22Rv1 (cell line): ENCODE results near the gene MPP3.

Experiments
- H3K27ac ChIP-seq: fragments of 450-650 bp; 2 replicates; pipeline ENCODE4 v1.5.1; 2017
- ZFX ChIP-seq: fragments of 450-650 bp; IDR thresholded peaks from 2 replicates; pipeline ENCODE4 v1.6.1; 2017; ENCODE audit warnings: antibody characterized with exemption, borderline replicate concordance
- TF ChIP-seq, protein P1 (sequence below): fragments of 450-650 bp; IDR thresholded peaks from 2 replicates; pipeline ENCODE4 v1.5.1; 2017; ENCODE audit warnings: mild to moderate bottlenecking

MPP3 gene

DNA sequence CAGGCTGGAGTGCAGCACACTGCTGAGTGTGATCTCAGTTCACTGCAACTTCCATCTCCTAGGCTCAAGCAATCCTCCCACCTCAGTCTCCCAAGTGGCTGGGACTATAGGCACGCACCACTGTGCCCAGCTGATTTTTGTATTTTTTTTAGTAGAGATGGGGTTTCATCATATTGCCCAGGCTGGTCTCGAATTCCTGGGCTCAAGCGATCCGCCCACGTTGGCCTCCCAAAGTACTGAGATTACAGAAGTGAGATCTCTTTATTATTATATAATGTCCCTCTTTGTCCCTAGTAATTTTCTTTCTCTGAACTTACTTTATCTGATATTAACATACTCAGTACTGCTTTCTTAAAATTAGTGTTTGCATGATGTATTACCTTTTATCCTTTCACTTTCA, 44.4 kb downstream of the MPP3 start:
- no peak for TF ChIP-seq ZFX
- TF ChIP-seq, protein P1, sequence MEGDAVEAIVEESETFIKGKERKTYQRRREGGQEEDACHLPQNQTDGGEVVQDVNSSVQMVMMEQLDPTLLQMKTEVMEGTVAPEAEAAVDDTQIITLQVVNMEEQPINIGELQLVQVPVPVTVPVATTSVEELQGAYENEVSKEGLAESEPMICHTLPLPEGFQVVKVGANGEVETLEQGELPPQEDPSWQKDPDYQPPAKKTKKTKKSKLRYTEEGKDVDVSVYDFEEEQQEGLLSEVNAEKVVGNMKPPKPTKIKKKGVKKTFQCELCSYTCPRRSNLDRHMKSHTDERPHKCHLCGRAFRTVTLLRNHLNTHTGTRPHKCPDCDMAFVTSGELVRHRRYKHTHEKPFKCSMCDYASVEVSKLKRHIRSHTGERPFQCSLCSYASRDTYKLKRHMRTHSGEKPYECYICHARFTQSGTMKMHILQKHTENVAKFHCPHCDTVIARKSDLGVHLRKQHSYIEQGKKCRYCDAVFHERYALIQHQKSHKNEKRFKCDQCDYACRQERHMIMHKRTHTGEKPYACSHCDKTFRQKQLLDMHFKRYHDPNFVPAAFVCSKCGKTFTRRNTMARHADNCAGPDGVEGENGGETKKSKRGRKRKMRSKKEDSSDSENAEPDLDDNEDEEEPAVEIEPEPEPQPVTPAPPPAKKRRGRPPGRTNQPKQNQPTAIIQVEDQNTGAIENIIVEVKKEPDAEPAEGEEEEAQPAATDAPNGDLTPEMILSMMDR = no peak
- no peak overlapping the region for H3K27ac ChIP-seq

DNA sequence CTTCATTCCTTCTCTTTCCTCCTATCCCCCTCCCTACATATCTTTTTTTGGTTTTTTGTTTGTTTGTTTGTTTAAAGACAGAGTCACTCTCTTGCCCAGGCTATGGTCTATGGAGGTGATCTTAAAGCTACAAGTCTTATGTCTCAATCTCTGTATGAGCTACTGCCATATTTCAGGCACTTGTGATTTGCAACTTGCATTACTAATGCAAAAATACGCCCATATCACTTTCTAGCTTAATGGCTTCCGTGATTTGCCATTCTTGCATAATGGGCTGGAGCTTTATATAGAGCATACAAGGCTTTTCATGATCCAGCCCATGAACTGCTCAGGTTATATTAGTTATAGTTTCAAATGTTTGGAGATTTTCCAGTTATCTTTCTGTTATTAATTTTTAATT, 45.2 kb downstream of the MPP3 start:
- H3K27ac ChIP-seq = no peak overlapping the region
- TF ChIP-seq, protein P1 = no peak
- TF ChIP-seq ZFX = no peak

GRCh38 chr17:43784628-43785101, 48.3 kb downstream of the MPP3 start:
- TF ChIP-seq ZFX = no peak
- TF ChIP-seq, protein P1 = no peak
- no peak overlapping the region for H3K27ac ChIP-seq

DNA sequence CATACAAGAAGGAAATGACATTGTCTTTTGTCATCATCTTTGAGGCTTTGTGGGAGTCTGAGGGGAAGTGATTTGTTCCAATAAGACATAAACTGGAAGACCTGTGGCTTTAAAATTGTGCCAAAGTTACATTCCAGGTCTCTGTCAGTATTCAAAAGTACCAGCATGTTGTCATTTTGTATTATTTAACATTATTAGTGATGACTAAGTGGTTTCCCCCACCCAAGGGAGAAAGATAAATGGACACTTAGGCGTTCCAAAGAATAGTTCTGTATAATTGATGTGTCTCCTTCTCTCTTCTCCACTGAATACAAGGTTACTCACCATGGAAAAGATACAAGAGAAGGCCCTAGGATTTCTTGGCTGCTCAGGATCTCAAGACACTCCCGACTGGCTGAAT, 48.9 kb downstream of the MPP3 start:
- H3K27ac ChIP-seq = no peak overlapping the region
- no peak for TF ChIP-seq ZFX
- TF ChIP-seq, protein P1 = no peak

DNA sequence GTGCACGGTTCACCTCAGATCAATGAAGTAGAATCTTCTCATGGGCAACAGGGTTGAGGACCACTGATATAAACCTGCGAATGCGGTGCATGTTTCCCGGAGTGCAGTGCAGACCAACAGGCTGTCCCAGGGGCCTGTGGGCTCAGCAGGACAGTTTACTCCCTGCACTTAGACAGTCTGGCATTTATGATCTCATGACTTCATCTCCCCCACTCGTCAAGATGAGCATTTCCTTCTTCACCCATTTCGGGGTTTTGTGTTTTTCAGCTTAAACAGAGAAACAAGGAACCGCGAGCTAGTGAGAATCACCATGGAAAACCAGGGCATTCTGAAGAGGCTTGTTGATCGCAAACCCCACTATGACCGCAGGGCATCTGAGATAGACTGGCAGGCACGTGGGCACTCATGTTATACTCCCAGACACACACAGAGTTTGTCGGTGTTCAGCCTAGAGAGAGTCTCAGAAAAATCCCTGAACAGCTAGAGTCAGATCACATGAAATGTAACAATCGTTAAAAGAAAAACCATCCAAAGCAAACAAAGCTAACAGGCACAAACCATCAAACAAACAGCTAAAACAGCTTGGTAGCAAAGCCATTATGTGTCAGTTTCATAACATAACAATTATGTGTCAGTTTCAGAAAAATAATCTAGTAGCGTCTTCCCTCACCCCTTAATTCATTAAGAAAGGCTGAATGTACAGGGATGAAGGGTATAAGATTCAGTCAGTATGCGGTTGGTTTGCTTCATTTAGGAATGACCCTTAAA, 49.8 kb downstream of the MPP3 start:
- TF ChIP-seq, protein P1 = no peak
- TF ChIP-seq ZFX = no peak
- no peak overlapping the region for H3K27ac ChIP-seq

GRCh38 chr17:43780135-43780534, 52.8 kb downstream of the MPP3 start, which contains the start of gene CFAP97D1:
Gene CFAP97D1, plus strand, starts transcription at chr17:43780435. Its CDS starts 28 bp downstream, at chr17:43780463.
- no peak within 1 kb of the TSS for H3K27ac ChIP-seq

More at GRCh38 chr17:43780135-43780534, 52.8 kb downstream of the MPP3 start, which contains the start of gene CFAP97D1:
- TF ChIP-seq, protein P1 = no peak
- no peak for TF ChIP-seq ZFX
